Right ventricle myocardium inferior (tissue), 1 donor: ENCODE data around the gene CMTM3. TPM values are rescaled to one million over a fixed set of nuclear protein-coding genes. Genes with fewer than 3 reads are reported as not detected.
A peak's percentile ranks its signal among the peaks of the same experiment; 100 is the strongest.
"Not testable (repeated sequence)": the region's sequence is repeated elsewhere in the genome, so short reads cannot be mapped to it uniquely, and the experiment has no call there.

Experiments
- ATAC-seq: fragments of 200-7000 bp; cut with Tn5 transposase; one replicate; pipeline ENCODE4 v1.9.1; 2020; ENCODE audit warnings: mild to moderate bottlenecking, moderate library complexity
- DNase-seq: peaks from one replicate; pipeline ENCODE4 v3.0.0; 2021; ENCODE audit errors: missing footprints
- intact Hi-C: fragments of 100-400 bp; cut with DNase I; formaldehyde crosslinking; loops from one replicate; pipeline ENCODE4 v1.11.0; 2022
- total RNA-seq: library from RNA; stranded (reverse); fragmentation: NEBNext Ultra II Directional; extraction: Animal tissue kit (Norgen Biotek cat#: 25700); gene quantifications from one replicate; pipeline ENCODE4 v1.2.1, GENCODE V29; 2021
- donor health status: DM: no; HTN: yes; CAD: no; lungs with severe emphysema.

CMTM3 gene
- total RNA-seq, 1 donor from 2014 or later = 11.8 TPM

DNA sequence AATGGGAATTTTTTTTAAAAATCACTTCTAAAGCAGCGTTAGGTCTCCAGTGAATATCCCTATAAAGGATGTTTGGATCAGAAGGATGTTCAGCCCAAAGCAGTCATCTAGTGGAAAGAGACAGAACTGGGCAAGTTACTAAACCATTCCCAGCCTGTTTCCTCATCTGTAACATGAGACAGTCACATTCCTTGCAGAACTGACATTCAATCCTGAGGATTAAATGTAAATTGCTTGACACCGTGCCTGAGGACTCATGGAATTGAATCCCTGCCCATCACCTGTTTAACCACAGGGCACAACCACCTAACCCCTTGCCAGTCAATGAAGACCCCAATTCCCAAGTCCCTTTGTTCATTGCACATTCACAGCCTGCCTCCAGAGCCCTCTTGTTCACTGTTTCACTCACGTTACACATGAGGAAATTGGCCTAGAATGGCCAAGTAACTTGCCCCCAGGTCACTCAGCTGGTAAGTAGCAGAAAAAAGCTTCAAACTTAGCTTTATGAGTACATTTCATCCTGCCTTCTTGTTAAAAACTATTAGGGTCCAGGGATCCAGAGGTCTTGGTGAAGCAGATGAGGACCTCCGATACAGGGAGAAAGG is 23.8 kb upstream of the CMTM3 start:
- ATAC-seq (no peak), DNase-seq (no peak)
- intact Hi-C loops = no loop called here

- DNase-seq (no peak), ATAC-seq (no peak)
- intact Hi-C loops = no loop called here
Measured at GRCh38 chr16:66581246-66581952, 23.1 kb upstream of the CMTM3 start.

- ATAC-seq = no peak
- intact Hi-C loops = loop anchor here (5.0 kb wide), 1 partner anchor 108 kb away; no protein-coding TSS in a partner anchor
- no peak for DNase-seq
Measured at GRCh38 chr16:66585481-66586239, 18.8 kb upstream of the CMTM3 start.

DNA sequence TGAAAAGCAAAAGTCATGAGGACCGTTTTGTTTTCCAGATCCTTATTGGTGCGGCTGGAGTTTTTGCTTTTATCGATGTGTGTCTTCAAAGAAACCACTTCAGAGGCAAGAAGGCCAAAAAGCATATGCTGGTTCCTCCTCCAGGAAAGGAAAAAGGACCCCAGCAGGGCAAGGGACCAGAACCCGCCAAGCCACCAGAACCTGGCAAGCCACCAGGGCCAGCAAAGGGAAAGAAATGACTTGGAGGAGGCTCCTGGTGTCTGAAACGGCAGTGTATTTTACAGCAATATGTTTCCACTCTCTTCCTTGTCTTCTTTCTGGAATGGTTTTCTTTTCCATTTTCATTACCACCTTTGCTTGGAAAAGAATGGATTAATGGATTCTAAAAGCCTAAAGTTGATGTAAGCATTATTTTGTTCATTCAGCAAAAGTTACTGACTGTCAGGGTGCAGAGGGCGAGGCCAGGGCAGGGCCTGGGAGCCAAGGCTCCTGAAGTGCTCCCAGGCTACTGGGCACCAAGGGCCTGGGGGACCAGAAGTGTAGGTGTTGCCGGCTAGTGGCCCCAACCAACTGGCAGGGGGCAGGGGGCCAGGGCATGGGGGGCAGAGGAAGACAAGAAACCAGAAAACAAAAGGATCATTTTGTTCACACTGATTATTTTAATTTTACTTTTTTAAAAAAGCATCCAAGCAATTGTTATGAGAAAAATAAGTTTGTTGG is 16.5 kb upstream of the CMTM3 start:
- no peak for DNase-seq
- ATAC-seq = no peak
- intact Hi-C loops = loop anchor here (5.0 kb wide), 1 partner anchor 111 kb away; no protein-coding TSS in a partner anchor

DNA sequence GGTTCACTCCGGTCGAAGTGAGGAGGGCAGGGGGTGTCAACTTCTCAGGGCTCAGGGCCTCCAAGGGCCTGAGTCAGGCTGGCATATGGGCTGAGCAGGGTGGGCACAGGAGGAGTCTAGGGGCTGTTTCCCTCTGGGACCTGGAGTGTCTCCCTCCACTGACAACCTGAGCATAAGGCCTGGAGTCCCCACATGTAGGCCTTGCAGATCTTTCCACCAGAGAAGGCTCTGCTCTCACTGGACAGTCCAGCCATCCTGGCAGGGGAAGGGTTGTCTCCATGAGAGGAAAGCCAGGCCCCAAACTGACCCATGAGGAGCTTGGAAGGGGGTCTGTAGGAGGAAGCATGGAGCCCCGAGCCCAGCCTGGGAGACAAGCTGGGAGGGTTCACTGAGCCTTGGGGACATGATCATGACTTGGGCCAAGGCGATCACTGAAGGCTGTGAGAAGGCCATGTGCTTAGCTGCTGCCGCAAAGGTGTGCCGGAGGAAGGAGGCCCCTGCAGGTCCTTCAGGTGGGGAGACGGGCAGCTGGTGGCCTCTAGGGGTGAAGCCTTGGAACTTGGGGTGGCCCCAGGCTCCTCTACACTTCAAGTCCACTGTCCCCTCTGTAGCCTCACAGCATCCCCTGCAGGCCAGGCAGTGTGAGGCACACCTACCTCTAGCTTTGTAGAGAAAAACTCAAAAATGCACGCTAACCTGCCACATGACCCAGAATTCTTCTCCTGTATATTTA is 15.4 kb upstream of the CMTM3 start:
- ATAC-seq (peak; percentile 78), DNase-seq (peak; percentile 79)
- intact Hi-C loops = loop anchor here (5.0 kb wide), 1 partner anchor 112 kb away; no protein-coding TSS in a partner anchor

- ATAC-seq = no peak
- DNase-seq = no peak
- intact Hi-C loops = no loop called here
Measured at GRCh38 chr16:66590322-66590721, 14.2 kb upstream of the CMTM3 start.

DNA sequence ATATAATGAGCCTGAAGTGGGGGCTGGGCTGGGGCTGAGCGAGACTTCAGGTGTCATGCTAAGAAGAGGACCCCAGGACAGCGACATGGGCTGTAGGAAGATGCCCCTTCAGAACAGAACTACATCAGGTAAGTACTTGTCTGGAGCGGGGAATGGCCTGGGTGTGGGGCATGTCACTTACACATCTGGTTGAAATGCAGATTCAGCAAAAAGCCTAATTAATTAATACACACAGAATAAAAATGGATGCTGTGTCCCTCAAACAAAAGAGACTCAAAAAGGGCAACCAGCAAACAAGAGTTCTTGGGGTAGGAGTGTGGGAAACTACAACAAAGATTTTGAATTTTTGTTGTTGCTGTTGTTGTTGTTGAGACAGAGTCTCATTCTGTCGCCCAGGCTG is 13.5 kb upstream of the CMTM3 start:
- intact Hi-C loops = no loop called here
- ATAC-seq (no peak), DNase-seq (no peak)

GRCh38 chr16:66592241-66592640 is 12.3 kb upstream of the CMTM3 start:
- no peak for ATAC-seq
- no peak for DNase-seq
- intact Hi-C loops = no loop called here

- ATAC-seq = no peak
- no peak for DNase-seq
- intact Hi-C loops = no loop called here
Measured at GRCh38 chr16:66592814-66593213, 11.7 kb upstream of the CMTM3 start.

DNA sequence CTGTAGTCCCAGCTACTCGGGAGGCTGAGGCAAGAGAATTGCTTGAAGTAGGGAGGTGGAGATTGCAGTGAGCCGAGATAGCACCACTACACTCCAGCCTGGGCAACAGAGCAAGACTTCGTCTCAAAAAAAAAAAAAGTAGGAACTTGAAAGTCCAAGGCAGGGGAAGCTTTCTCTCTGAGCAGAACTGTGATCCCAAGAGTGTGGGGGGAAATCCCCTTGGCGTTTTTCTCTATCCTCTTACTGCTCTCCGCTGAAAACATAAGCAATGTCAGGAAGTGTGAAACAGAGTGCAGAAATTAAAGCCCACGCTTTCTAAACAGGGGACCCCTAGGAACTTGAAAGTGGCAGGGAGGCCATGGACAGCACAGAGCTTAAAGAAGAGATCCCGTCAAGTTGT is 9.8 kb upstream of the CMTM3 start:
- intact Hi-C loops = no loop called here
- DNase-seq (no peak), ATAC-seq (no peak)

DNA sequence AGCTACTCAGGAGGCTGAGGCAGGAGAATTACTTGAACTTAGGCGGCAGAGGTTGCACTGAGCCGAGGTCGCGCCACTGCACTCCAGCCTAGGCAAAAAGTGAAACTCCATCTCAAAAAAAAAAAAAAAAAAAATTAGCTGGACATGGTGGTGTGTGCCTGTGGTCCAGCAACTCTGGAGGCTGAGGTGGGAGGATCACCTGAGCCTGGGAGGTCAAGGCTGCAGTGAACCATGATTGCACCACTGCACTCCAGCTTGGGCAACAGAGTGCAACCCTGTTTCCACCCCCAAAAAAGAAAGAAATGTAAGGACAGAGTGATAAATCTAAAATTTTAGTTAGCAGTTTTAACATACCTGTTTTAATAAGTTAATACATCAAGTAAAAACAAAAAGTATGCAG is 7.9 kb upstream of the CMTM3 start:
- ATAC-seq, intact Hi-C loops, DNase-seq: not testable (repeated sequence)

DNA sequence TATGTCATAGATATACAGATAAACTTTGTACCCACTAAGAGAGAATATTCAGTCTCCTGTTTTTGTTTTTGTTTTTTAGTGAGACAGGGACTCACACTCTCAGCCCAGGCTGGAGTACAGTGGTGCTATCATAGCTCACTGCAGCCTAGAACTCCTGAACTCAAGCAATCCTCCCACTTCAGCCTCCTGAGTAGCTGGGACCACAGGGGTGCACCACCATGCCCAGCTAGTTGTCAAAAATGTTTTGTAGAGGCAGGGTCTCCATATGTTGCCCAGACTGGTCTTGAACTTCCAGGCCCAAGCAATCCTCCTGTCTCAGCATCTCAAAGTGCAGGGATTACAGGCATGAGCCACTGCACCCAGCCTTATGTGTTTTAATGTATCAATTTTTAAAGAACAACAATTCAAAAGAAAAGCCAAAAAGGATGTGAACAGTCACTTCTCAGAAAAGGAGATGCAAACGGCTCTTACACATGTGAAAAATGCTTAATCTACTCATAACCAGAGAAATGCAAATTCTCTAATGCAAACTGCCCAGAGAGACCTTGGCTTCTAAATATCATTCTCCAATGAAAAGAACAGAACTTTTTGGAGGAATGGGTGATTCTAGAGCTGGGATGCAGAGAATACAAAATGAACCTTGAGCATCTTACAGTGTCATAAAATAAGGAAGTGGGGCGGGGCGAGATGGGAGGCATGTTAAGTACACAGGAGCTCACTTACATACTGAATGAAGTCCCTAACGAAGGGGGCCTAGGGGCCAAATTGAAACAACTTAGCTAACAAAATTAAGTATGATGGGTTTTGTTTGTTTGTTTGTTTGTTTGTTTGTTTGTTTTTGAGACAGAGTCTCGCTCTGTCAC is 7.3 kb upstream of the CMTM3 start:
- intact Hi-C loops = no loop called here
- DNase-seq = no peak
- no peak for ATAC-seq

GRCh38 chr16:66598111-66598510 is 6.4 kb upstream of the CMTM3 start:
- intact Hi-C loops = no loop called here
- ATAC-seq (no peak), DNase-seq (no peak)

DNA sequence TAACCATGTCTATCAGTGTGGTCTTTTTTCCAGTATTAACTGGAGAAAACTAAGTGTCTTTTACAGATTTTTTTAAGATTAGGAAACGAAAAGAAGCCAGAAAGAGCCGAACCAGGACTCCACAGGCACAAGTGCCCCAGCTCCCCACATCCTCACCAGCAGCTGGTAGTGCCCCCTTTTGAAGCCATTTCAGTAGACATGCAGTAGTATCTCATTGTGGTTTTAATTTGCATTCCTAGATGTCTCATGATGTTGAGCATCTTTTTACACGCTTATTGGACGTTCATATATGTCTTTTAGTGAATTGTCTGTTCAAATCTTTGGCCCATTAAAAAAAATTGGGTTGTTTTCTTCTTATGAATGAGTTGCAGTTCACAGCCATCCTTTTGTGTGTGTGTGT is 4.8 kb upstream of the CMTM3 start:
- DNase-seq (no peak), ATAC-seq (no peak)

GRCh38 chr16:66600477-66600876 is 4.0 kb upstream of the CMTM3 start:
- DNase-seq (no peak), ATAC-seq (no peak)
- intact Hi-C loops = loop anchor here (5.0 kb wide), 1 partner anchor 123 kb away; no protein-coding TSS in a partner anchor

More for the DNA sequence above, 4.8 kb upstream of the CMTM3 start:
- intact Hi-C loops = loop anchor here (5.0 kb wide), 1 partner anchor 122 kb away; no protein-coding TSS in a partner anchor

- ATAC-seq (no peak), DNase-seq (no peak)
- intact Hi-C loops = loop anchor here (5.0 kb wide), 1 partner anchor 124 kb away; no protein-coding TSS in a partner anchor
Measured at GRCh38 chr16:66601471-66601870, 3.0 kb upstream of the CMTM3 start.
